LNCaP clone FGC (cell line): ENCODE results near the gene PPT2.
"Not testable (repeated sequence)": the region's sequence is repeated elsewhere in the genome, so short reads cannot be mapped to it uniquely, and the experiment has no call there.

Experiments used
- DNase-seq: peaks from one replicate; pipeline ENCODE4 v3.0.0-alpha.2; 2011; ENCODE audit warnings: low read depth
- H3K4me3 ChIP-seq: 2 replicates; pipeline ENCODE4 v1.5.1; 2011; ENCODE audit warnings: mild to moderate bottlenecking, low read depth, low read length, control low read depth
- CTCF ChIP-seq: IDR thresholded peaks from 2 replicates; pipeline ENCODE4 v1.5.1; 2012; ENCODE audit warnings: mild to moderate bottlenecking; ENCODE audit not compliant: control insufficient read depth, insufficient read depth; ENCODE audit errors: extremely low read depth

PPT2 gene

GRCh38 chr6:32203426-32204267 lies 49.7 kb downstream of the PPT2 start:
- H3K4me3 ChIP-seq, result no peak overlapping the region
- no peak for DNase-seq
- TF ChIP-seq CTCF, result no peak

- TF ChIP-seq CTCF, result no peak
- H3K4me3 ChIP-seq, result no peak overlapping the region
- no peak for DNase-seq
These were observed 50.4 kb downstream of the PPT2 start for GRCh38 chr6:32204268-32204715.

- no peak overlapping the region for H3K4me3 ChIP-seq
- no peak for TF ChIP-seq CTCF
- no peak for DNase-seq
These were observed 55.1 kb downstream of the PPT2 start for GRCh38 chr6:32208996-32209395.

- no peak for DNase-seq
- TF ChIP-seq CTCF, result no peak
These were observed 56.3 kb downstream of the PPT2 start for GRCh38 chr6:32210191-32210601.

GRCh38 chr6:32211432-32211831 lies 57.5 kb downstream of the PPT2 start:
- H3K4me3 ChIP-seq, DNase-seq: not testable (repeated sequence)

More at GRCh38 chr6:32210191-32210601, 56.3 kb downstream of the PPT2 start:
- H3K4me3 ChIP-seq, result no peak overlapping the region

GRCh38 chr6:32212076-32212760 lies 58.3 kb downstream of the PPT2 start:
- DNase-seq, result no peak
- no peak for TF ChIP-seq CTCF
- H3K4me3 ChIP-seq, result no peak overlapping the region
